Astrocyte (in vitro differentiated cells and primary cell): ENCODE measurements around the gene IL18RAP. TPM values are rescaled to one million over a fixed set of nuclear protein-coding genes. Genes with fewer than 3 reads are reported as not detected.

Experiments used
- DNase-seq: peaks from one replicate; pipeline ENCODE4 v3.0.0-alpha.2; 2010; ENCODE audit warnings: low read depth
- FAIRE-seq: peaks from 2 replicates; lab custom pipeline; 2011; peaks lifted over from hg19 to GRCh38; lab: Jason Lieb, UNC
- H2AFZ ChIP-seq: 2 replicates; pipeline ENCODE4 v1.6.0; 2012; ENCODE audit warnings: low read depth, low read length, inconsistent platforms
- H3K27ac ChIP-seq: 2 replicates; pipeline ENCODE4 v1.5.1; 2011; ENCODE audit warnings: low read depth, low read length, inconsistent platforms
- H3K27me3 ChIP-seq: 2 replicates; pipeline ENCODE4 v1.6.0; 2011; ENCODE audit warnings: low read length, inconsistent platforms; ENCODE audit not compliant: insufficient read depth
- H3K36me3 ChIP-seq: 2 replicates; pipeline ENCODE4 v1.5.1; 2011; ENCODE audit warnings: low read length, inconsistent platforms; ENCODE audit not compliant: insufficient read depth
- H3K4me1 ChIP-seq: 2 replicates; pipeline ENCODE4 v1.5.1; 2011; ENCODE audit warnings: low read length, inconsistent platforms; ENCODE audit not compliant: insufficient read depth
- H3K4me2 ChIP-seq: 2 replicates; pipeline ENCODE4 v1.6.0; 2012; ENCODE audit warnings: low read length, inconsistent platforms
- H3K4me3 ChIP-seq: 2 replicates; pipeline ENCODE4 v1.5.1; 2011; ENCODE audit warnings: low read depth, mild to moderate bottlenecking, low read length, inconsistent platforms; ENCODE audit not compliant: insufficient read depth
- H3K79me2 ChIP-seq: 2 replicates; pipeline ENCODE4 v1.6.0; 2012; ENCODE audit warnings: mild to moderate bottlenecking, low read length, inconsistent platforms; ENCODE audit not compliant: insufficient read depth
- H3K9ac ChIP-seq: 2 replicates; pipeline ENCODE4 v1.6.0; 2012; ENCODE audit warnings: mild to moderate bottlenecking, low read length, inconsistent platforms
- H3K9me3 ChIP-seq: 2 replicates; pipeline ENCODE4 v1.5.1; 2012; ENCODE audit warnings: low read depth, mild to moderate bottlenecking, low read length, inconsistent platforms; ENCODE audit not compliant: insufficient read depth
- H4K20me1 ChIP-seq: 2 replicates; pipeline ENCODE4 v1.6.0; 2012; ENCODE audit warnings: low read length, inconsistent platforms; ENCODE audit not compliant: insufficient read depth
- H3K27ac Mint-ChIP-seq: one replicate; pipeline ENCODE4 v1.8.0; 2021; ENCODE audit warnings: mild to moderate bottlenecking, mixed read lengths; ENCODE audit not compliant: unreplicated experiment
- H3K27me3 Mint-ChIP-seq: one replicate; pipeline ENCODE4 v1.8.0; 2021; ENCODE audit warnings: low read depth, mixed read lengths; ENCODE audit not compliant: unreplicated experiment
- H3K36me3 Mint-ChIP-seq: one replicate; pipeline ENCODE4 v1.8.0; 2021; ENCODE audit warnings: low read depth, mixed read lengths; ENCODE audit not compliant: unreplicated experiment
- H3K4me1 Mint-ChIP-seq: one replicate; pipeline ENCODE4 v1.8.0; 2021; ENCODE audit warnings: low read depth, mixed read lengths; ENCODE audit not compliant: unreplicated experiment
- H3K4me3 Mint-ChIP-seq: one replicate; pipeline ENCODE4 v1.8.0; 2021; ENCODE audit warnings: mild to moderate bottlenecking, moderate library complexity, mixed read lengths; ENCODE audit not compliant: unreplicated experiment
- H3K9me3 Mint-ChIP-seq: one replicate; pipeline ENCODE4 v1.8.0; 2021; ENCODE audit warnings: mild to moderate bottlenecking, mixed read lengths; ENCODE audit not compliant: unreplicated experiment
- EZH2 ChIP-seq: IDR thresholded peaks from 2 replicates; pipeline ENCODE4 v1.6.1; 2012; ENCODE audit warnings: mild to moderate bottlenecking, low read length, inconsistent platforms; ENCODE audit not compliant: insufficient read depth
- total RNA-seq: library from RNA; stranded (reverse); gene quantifications from 2 replicates; pipeline ENCODE4 v1.2.1, GENCODE V29; 2021
- TF ChIP-seq, protein P1 (sequence below): IDR thresholded peaks from 2 replicates; pipeline ENCODE4 v1.5.1; 2011; ENCODE audit warnings: low read depth, mild to moderate bottlenecking, inconsistent platforms, low read length, moderate library complexity; ENCODE audit not compliant: insufficient read depth

Gene IL18RAP
- total RNA-seq, 1 donor from 2014 or later: not detected

DNA sequence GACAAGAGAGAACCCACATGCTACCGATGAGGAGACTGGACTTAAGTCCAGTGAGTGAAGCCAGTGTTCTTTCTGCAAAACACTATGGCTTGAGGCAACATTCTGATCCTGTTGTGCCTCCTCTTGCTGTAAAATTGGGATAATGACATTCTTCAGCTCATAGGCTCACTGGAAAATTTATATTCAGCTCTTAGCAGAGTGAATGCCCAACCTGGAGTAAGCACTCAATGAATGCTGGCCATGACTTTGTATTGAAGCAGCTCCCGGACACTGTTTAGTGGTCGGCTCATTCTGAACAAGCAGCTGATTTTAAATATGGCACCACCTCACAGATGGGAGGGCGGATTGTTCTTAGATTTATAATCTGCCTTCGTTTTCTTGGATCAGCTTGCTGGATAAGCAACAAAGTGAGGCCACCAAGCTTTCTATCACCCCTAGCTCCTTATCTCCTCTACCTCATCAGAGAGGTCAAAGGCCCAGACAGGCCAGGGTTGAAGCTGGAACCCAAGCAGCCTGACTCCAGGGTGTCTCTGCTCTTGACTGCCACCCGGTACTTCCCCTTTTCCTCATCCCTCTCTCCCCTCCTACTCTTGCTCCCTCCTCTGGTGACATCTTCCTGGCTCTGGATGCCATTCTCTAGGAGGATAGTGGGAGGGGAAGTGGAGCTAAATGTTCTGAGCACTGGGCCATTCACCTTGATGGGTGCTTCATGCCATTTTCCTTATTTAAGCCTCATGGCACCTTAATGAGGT lies 61.5 kb downstream of the IL18RAP start:
- H3K4me1 Mint-ChIP-seq: peaks cover 25% of the 10 kb centered on the region
- no peaks in the 10 kb centered on the region for H3K4me1 ChIP-seq
- H3K36me3 ChIP-seq: no peaks in the 10 kb centered on the region

DNA sequence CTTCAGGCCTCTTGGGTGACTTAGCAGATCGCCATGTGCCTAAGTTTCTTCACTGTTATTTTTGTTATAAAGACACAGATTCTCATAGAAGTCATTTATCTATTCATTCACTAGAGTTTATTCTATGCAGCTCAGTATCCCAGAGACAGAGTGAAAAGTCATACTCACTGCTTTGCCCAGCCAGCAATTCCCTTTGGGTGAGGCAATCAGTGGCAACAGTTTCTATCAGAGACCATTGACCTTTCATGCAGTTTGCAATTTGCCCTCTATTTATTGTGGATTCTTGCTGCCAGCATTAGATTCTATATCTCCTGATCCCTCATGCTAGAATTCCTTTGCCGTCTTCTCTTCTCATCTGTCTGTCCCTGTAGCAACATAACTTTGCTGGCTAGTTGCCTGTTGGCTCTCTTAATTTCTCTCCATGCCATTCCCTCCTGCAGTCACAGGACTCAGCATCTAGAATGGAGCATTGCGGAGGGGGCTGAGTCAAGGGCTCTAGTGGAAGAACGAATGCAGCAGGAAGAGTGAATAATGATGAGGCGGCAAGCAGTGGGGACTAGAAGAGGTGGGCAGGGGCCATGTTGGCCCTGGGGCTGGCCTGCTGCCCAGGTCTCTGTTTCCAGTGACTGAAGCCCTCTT lies 62.3 kb downstream of the IL18RAP start:
- Histone ChIP-seq H3K27me3 (no peaks in the 10 kb centered on the region), H3K36me3 (no peaks in the 10 kb centered on the region), H3K4me1 (no peaks in the 10 kb centered on the region), H4K20me1 (no peaks in the 10 kb centered on the region), H3K9ac (no peak overlapping the region), H2AFZ (no peak overlapping the region), H3K4me2 (no peak overlapping the region), H3K9me3 (no peaks in the 10 kb centered on the region), H3K79me2 (no peaks in the 10 kb centered on the region), H3K27ac (no peak overlapping the region), H3K4me3 (no peak overlapping the region)
- Mint-ChIP-seq H3K27me3 (no peaks in the 10 kb centered on the region), H3K4me3 (no peak overlapping the region), H3K9me3 (peaks cover 1% of the 10 kb centered on the region), H3K4me1 (peaks cover 25% of the 10 kb centered on the region), H3K36me3 (no peaks in the 10 kb centered on the region), H3K27ac (no peak overlapping the region)
- FAIRE-seq (no peak), DNase-seq (peak; percentile 6)
- TF ChIP-seq, protein P1, sequence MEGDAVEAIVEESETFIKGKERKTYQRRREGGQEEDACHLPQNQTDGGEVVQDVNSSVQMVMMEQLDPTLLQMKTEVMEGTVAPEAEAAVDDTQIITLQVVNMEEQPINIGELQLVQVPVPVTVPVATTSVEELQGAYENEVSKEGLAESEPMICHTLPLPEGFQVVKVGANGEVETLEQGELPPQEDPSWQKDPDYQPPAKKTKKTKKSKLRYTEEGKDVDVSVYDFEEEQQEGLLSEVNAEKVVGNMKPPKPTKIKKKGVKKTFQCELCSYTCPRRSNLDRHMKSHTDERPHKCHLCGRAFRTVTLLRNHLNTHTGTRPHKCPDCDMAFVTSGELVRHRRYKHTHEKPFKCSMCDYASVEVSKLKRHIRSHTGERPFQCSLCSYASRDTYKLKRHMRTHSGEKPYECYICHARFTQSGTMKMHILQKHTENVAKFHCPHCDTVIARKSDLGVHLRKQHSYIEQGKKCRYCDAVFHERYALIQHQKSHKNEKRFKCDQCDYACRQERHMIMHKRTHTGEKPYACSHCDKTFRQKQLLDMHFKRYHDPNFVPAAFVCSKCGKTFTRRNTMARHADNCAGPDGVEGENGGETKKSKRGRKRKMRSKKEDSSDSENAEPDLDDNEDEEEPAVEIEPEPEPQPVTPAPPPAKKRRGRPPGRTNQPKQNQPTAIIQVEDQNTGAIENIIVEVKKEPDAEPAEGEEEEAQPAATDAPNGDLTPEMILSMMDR: no peak
- TF ChIP-seq EZH2: no peak

More for the DNA sequence above, 61.5 kb downstream of the IL18RAP start:
- H3K4me2 ChIP-seq: no peak overlapping the region
- H3K27me3 ChIP-seq: no peaks in the 10 kb centered on the region
- H3K9me3 ChIP-seq: no peaks in the 10 kb centered on the region
- Mint-ChIP-seq H3K36me3 (no peaks in the 10 kb centered on the region), H3K9me3 (no peaks in the 10 kb centered on the region), H3K27ac (no peak overlapping the region), H3K4me3 (no peak overlapping the region), H3K27me3 (no peaks in the 10 kb centered on the region)
- H3K4me3 ChIP-seq: no peak overlapping the region
- H3K27ac ChIP-seq: no peak overlapping the region
- H2AFZ ChIP-seq: no peak overlapping the region
- DNase-seq (no peak), FAIRE-seq (no peak)
- no peaks in the 10 kb centered on the region for H3K79me2 ChIP-seq
- H3K9ac ChIP-seq: no peak overlapping the region
- no peak for TF ChIP-seq EZH2
- H4K20me1 ChIP-seq: no peaks in the 10 kb centered on the region

DNA sequence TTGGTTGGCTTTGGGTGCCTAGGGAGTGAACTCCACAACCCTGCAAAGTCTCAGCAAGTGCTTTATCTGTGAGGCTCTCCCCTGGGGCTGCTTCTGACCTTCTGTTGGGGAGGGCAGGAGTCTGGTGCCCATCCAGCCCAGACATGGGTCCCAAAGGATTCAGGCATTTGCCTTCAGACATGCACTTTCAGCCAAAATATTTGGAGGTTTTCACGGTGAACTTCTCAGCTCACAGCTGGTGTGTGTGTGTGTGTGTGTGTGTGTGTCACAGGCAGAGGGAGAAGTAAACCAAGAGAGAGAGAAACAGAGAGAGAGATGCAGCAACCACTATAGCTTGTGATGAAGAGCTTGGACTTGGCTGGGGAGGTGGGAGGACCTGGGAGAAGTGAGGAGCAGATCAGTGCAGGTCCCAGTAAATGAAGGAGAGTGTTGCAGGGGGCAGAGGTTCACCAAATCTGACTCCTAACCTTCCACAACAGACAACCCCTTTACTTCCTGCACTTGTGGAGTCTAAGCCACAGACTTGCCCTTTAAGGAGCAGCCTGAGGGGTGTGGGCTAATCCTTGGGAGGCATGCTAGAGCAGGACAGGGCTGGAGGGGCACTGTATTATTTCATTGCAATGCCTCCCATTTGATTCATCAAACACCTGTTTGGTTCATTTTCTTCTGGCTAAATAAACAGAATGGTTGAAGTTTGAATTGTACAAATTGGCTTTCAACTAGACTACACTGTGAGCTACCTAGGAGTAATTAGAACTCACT lies 64.2 kb downstream of the IL18RAP start:
- H3K9ac ChIP-seq: no peak overlapping the region
- H3K36me3 ChIP-seq: no peaks in the 10 kb centered on the region
- Mint-ChIP-seq H3K4me1 (peaks cover 25% of the 10 kb centered on the region), H3K27me3 (no peaks in the 10 kb centered on the region), H3K27ac (peak overlapping the region; percentile 79), H3K4me3 (peak overlapping the region; percentile 21), H3K36me3 (no peaks in the 10 kb centered on the region), H3K9me3 (peaks cover 4% of the 10 kb centered on the region)
- no peaks in the 10 kb centered on the region for H3K79me2 ChIP-seq
- no peaks in the 10 kb centered on the region for H3K4me1 ChIP-seq
- no peaks in the 10 kb centered on the region for H3K9me3 ChIP-seq
- no peak overlapping the region for H3K27ac ChIP-seq
- no peak overlapping the region for H3K4me2 ChIP-seq
- H3K4me3 ChIP-seq: no peak overlapping the region
- no peak for FAIRE-seq
- no peaks in the 10 kb centered on the region for H4K20me1 ChIP-seq
- DNase-seq: no peak
- H3K27me3 ChIP-seq: no peaks in the 10 kb centered on the region
- no peak overlapping the region for H2AFZ ChIP-seq
- TF ChIP-seq, protein P1: no peak
- TF ChIP-seq EZH2: no peak
